H9 (cell line): ENCODE data around the gene TTF2. TPM values are rescaled to one million over a fixed set of nuclear protein-coding genes. Genes with fewer than 3 reads are reported as not detected.

Experiments used
- DNase-seq: peaks from one replicate; pipeline ENCODE4 v3.0.0-alpha.2; 2017
- H2AFZ ChIP-seq: one replicate; pipeline ENCODE4 v1.6.1; 2013; ENCODE audit warnings: mild to moderate bottlenecking, low read length, control low read depth, moderate library complexity
- H2AK5ac ChIP-seq: 2 replicates; pipeline ENCODE4 v1.6.1; 2013; ENCODE audit warnings: low read length, control low read depth, mixed read lengths; ENCODE audit not compliant: insufficient read length
- H2BK120ac ChIP-seq: one replicate; pipeline ENCODE4 v1.6.1; 2013; ENCODE audit warnings: low read depth, mild to moderate bottlenecking, low read length, control low read depth, inconsistent platforms; ENCODE audit not compliant: poor library complexity, severe bottlenecking
- H2BK12ac ChIP-seq: 2 replicates; pipeline ENCODE4 v1.6.1; 2013; ENCODE audit warnings: low read length, control low read depth, mixed read lengths, low read depth; ENCODE audit not compliant: insufficient read length
- H2BK15ac ChIP-seq: 2 replicates; pipeline ENCODE4 v1.6.1; 2013; ENCODE audit warnings: low read depth, low read length, control low read depth
- H2BK20ac ChIP-seq: one replicate; pipeline ENCODE4 v1.6.1; 2013; ENCODE audit warnings: low read depth, mild to moderate bottlenecking, low read length, control low read depth, inconsistent platforms; ENCODE audit not compliant: poor library complexity, severe bottlenecking
- H2BK5ac ChIP-seq: 2 replicates; pipeline ENCODE4 v1.6.1; 2013; ENCODE audit warnings: low read length, control low read depth, mixed read lengths; ENCODE audit not compliant: insufficient read length
- H3K14ac ChIP-seq: 2 replicates; pipeline ENCODE4 v1.6.1; 2013; ENCODE audit warnings: low read length, control low read depth; ENCODE audit not compliant: insufficient read depth
- H3K18ac ChIP-seq: 2 replicates; pipeline ENCODE4 v1.6.1; 2013; ENCODE audit warnings: low read depth, mild to moderate bottlenecking, mixed read lengths, low read length, control low read depth; ENCODE audit not compliant: insufficient read length
- H3K23ac ChIP-seq: 2 replicates; pipeline ENCODE4 v1.6.1; 2013; ENCODE audit warnings: low read length, control low read depth, mixed read lengths, low read depth; ENCODE audit not compliant: insufficient read length
- H3K23me2 ChIP-seq: 2 replicates; pipeline ENCODE4 v1.6.1; 2013; ENCODE audit warnings: low read depth, mild to moderate bottlenecking, mixed read lengths, low read length, control low read depth; ENCODE audit not compliant: insufficient read length, poor library complexity, severe bottlenecking
- H3K27ac ChIP-seq: 2 replicates; pipeline ENCODE4 v1.5.1; 2013; ENCODE audit warnings: low read length, control low read depth, mixed read lengths, low read depth; ENCODE audit not compliant: insufficient read length
- H3K27me3 ChIP-seq: 2 replicates; pipeline ENCODE4 v1.6.1; 2013; ENCODE audit warnings: low read length, control low read depth, inconsistent platforms; ENCODE audit not compliant: insufficient read depth
- H3K4ac ChIP-seq: 2 replicates; pipeline ENCODE4 v1.6.1; 2013; ENCODE audit warnings: low read depth, mild to moderate bottlenecking, control low read depth, inconsistent platforms, low read length, moderate library complexity
- H3K4me1 ChIP-seq: 2 replicates; pipeline ENCODE4 v1.6.1; 2013; ENCODE audit warnings: low read length, control low read depth, inconsistent platforms; ENCODE audit not compliant: insufficient read depth
- H3K4me2 ChIP-seq: 2 replicates; pipeline ENCODE4 v1.6.1; 2013; ENCODE audit warnings: low read length, control low read depth, mixed read lengths; ENCODE audit not compliant: insufficient read length, insufficient read depth
- H3K56ac ChIP-seq: 2 replicates; pipeline ENCODE4 v1.6.1; 2013; ENCODE audit warnings: low read depth, mild to moderate bottlenecking, mixed read lengths, low read length, control low read depth; ENCODE audit not compliant: insufficient read length
- H3K79me1 ChIP-seq: 2 replicates; pipeline ENCODE4 v1.6.1; 2013; ENCODE audit warnings: low read depth, mild to moderate bottlenecking, moderate library complexity, low read length, control low read depth, inconsistent platforms; ENCODE audit not compliant: insufficient read depth, poor library complexity, severe bottlenecking
- H3K79me2 ChIP-seq: 2 replicates; pipeline ENCODE4 v1.6.1; 2013; ENCODE audit warnings: low read length, control low read depth, inconsistent platforms; ENCODE audit not compliant: insufficient read depth
- H3K9ac ChIP-seq: 2 replicates; pipeline ENCODE4 v1.6.1; 2013; ENCODE audit warnings: low read length, control low read depth, mixed read lengths; ENCODE audit not compliant: insufficient read length; ENCODE audit errors: extremely low read depth
- H3K9me3 ChIP-seq: one replicate; pipeline ENCODE4 v1.6.1; 2013; ENCODE audit warnings: low read depth, low read length, inconsistent platforms; ENCODE audit not compliant: control insufficient read depth
- H3T11ph ChIP-seq: one replicate; pipeline ENCODE4 v1.6.1; 2013; ENCODE audit warnings: mild to moderate bottlenecking, low read length, control low read depth, inconsistent platforms
- H4K20me1 ChIP-seq: one replicate; pipeline ENCODE4 v1.6.1; 2013; ENCODE audit not compliant: control insufficient read depth, insufficient read length, insufficient read depth
- H4K5ac ChIP-seq: 2 replicates; pipeline ENCODE4 v1.6.1; 2013; ENCODE audit warnings: low read depth, mild to moderate bottlenecking, mixed read lengths, low read length, control low read depth; ENCODE audit not compliant: insufficient read length
- H4K8ac ChIP-seq: replicated peaks from 2 replicates; pipeline ENCODE4 v1.6.1; 2013; ENCODE audit warnings: low read length, control low read depth, mixed read lengths, low read depth; ENCODE audit not compliant: insufficient read length
- H4K91ac ChIP-seq: 2 replicates; pipeline ENCODE4 v1.6.1; 2013; ENCODE audit warnings: low read depth, mild to moderate bottlenecking, moderate library complexity, mixed read lengths, low read length, control low read depth; ENCODE audit not compliant: insufficient read length
- H3K27ac Mint-ChIP-seq, 3 experiments: 2 replicates in 2 of 3; 3 replicates in 1 of 3; pipeline ENCODE4 v1.8.0; 2020 to 2021; ENCODE audit warnings: mixed read lengths in 3 of 3, mild to moderate bottlenecking in 1 of 3, moderate library complexity in 1 of 3
- H3K27me3 Mint-ChIP-seq: 2 replicates; pipeline ENCODE4 v1.8.0; 2021; ENCODE audit warnings: low read depth, mild to moderate bottlenecking, moderate library complexity, mixed read lengths
- H3K36me3 Mint-ChIP-seq, 3 experiments: 2 replicates in 2 of 3; 3 replicates in 1 of 3; pipeline ENCODE4 v1.8.0; 2020 to 2021; ENCODE audit warnings: low read depth in 3 of 3, mixed read lengths in 3 of 3; ENCODE audit not compliant: insufficient read depth in 1 of 3
- H3K4me1 Mint-ChIP-seq, 2 experiments: 2 replicates each; pipeline ENCODE4 v1.8.0; 2020; ENCODE audit warnings: mixed read lengths in 2 of 2
- H3K4me3 Mint-ChIP-seq, 2 experiments: 2 replicates in 1 of 2; 3 replicates in 1 of 2; pipeline ENCODE4 v1.8.0; 2020 to 2021; ENCODE audit warnings: mild to moderate bottlenecking in 2 of 2, mixed read lengths in 2 of 2, moderate library complexity in 1 of 2
- H3K9me3 Mint-ChIP-seq, 2 experiments: 2 replicates in 1 of 2; 3 replicates in 1 of 2; pipeline ENCODE4 v1.8.0; 2020; ENCODE audit warnings: mild to moderate bottlenecking in 2 of 2, mixed read lengths in 2 of 2, moderate library complexity in 1 of 2
- WGBS: extraction: QIAGEN DNeasy Blood & Tissue Kit; methylation state at CpG from one replicate; pipeline ENCODE4 v1.1.7; 2013; ENCODE audit warnings: missing lambda C conversion rate, low lambda C conversion rate, mixed read lengths; ENCODE audit not compliant: insufficient read length; ENCODE audit errors: extremely low coverage; 5-methylcytosine and 5-hydroxymethylcytosine counted together
- total RNA-seq: library from RNA; stranded (reverse); gene quantifications from 2 replicates; pipeline ENCODE4 v1.2.1, GENCODE V29; 2021
- TF ChIP-seq, protein P1 (sequence below): fragments of 200-600 bp; sonication (generic); conservative IDR thresholded peaks from 3 replicates; pipeline ENCODE4 v1.8.0; 2021; ENCODE audit warnings: antibody characterized with exemption, mild to moderate bottlenecking

The TTF2 gene
- total RNA-seq, 1 experiment from 2014 or later, result 86.4 TPM

- no peak overlapping the region for H3K14ac ChIP-seq
- H4K5ac ChIP-seq, result no peak overlapping the region
- H4K91ac ChIP-seq, result no peak overlapping the region
- no peaks in the 10 kb centered on the region for H3K4me1 ChIP-seq
- H3K4me1 Mint-ChIP-seq, result peaks cover 12 to 19% of the 10 kb centered on the region in 2 experiments
- no peak overlapping the region for H2BK20ac ChIP-seq
- no peak overlapping the region; a peak in 1 of 5 replicates for H3K4me3 Mint-ChIP-seq
- no peak overlapping the region; a peak in 1 of 7 replicates for H3K27ac Mint-ChIP-seq
- no peak for DNase-seq
- peaks cover 13 to 47% (median 45%) of the 10 kb centered on the region in 3 experiments; a peak in 6 of 7 replicates for H3K36me3 Mint-ChIP-seq
- H2AK5ac ChIP-seq, result no peak overlapping the region
- H3K79me1 ChIP-seq, result no peaks in the 10 kb centered on the region
- no peak overlapping the region for H3K9ac ChIP-seq
- WGBS, result no CpG with 5 or more reads among the region's 2 CpGs
- H2AFZ ChIP-seq, result no peak overlapping the region
- H4K20me1 ChIP-seq, result no peaks in the 10 kb centered on the region
- H2BK120ac ChIP-seq, result no peak overlapping the region
- no peak overlapping the region for H3K4me2 ChIP-seq
- H2BK15ac ChIP-seq, result no peak overlapping the region
- H3K9me3 ChIP-seq, result no peaks in the 10 kb centered on the region
- no peak overlapping the region for H3K18ac ChIP-seq
- H3K9me3 Mint-ChIP-seq, result no peaks in the 10 kb centered on the region
- no peak overlapping the region for H3T11ph ChIP-seq
- H2BK12ac ChIP-seq, result no peak overlapping the region
- no peaks in the 10 kb centered on the region for H3K27me3 ChIP-seq
- no peak overlapping the region for H3K27ac ChIP-seq
- TF ChIP-seq, protein P1, sequence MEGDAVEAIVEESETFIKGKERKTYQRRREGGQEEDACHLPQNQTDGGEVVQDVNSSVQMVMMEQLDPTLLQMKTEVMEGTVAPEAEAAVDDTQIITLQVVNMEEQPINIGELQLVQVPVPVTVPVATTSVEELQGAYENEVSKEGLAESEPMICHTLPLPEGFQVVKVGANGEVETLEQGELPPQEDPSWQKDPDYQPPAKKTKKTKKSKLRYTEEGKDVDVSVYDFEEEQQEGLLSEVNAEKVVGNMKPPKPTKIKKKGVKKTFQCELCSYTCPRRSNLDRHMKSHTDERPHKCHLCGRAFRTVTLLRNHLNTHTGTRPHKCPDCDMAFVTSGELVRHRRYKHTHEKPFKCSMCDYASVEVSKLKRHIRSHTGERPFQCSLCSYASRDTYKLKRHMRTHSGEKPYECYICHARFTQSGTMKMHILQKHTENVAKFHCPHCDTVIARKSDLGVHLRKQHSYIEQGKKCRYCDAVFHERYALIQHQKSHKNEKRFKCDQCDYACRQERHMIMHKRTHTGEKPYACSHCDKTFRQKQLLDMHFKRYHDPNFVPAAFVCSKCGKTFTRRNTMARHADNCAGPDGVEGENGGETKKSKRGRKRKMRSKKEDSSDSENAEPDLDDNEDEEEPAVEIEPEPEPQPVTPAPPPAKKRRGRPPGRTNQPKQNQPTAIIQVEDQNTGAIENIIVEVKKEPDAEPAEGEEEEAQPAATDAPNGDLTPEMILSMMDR, result no peak
- no peak overlapping the region for H2BK5ac ChIP-seq
- no peaks in the 10 kb centered on the region for H3K79me2 ChIP-seq
- no peak overlapping the region for H3K4ac ChIP-seq
- no peak overlapping the region for H3K23ac ChIP-seq
- no peak overlapping the region for H3K56ac ChIP-seq
- no peaks in the 10 kb centered on the region for H3K27me3 Mint-ChIP-seq
- H4K8ac ChIP-seq, result no peak overlapping the region
- H3K23me2 ChIP-seq, result peaks cover 17% of the 10 kb centered on the region
Observed at GRCh38 chr1:117061986-117062415, 1.9 kb downstream of the TTF2 start.
